Endothelial cell of umbilical vein (primary cell): ENCODE data around the gene FHIT. TPM values are rescaled to one million over a fixed set of nuclear protein-coding genes. Genes with fewer than 3 reads are reported as not detected.

ENCODE experiments used
- BruUV-seq: library from RNA; stranded (reverse); fragments of 400-500 nt; replicated peaks from 2 replicates; lab custom pipeline; 2021; lab: Mats Ljungman, UMichigan
- CTCF ChIA-PET: fragments of 300-600, 350-600 bp; sonication (Branson Sonifier 250); formaldehyde crosslinking; loops from one replicate; lab custom pipeline; 2021; ENCODE audit warnings: antibody characterized with exemption, inconsistent platforms; lab: Charles Lee
- POLR2A ChIA-PET: fragments of 300-600, 350-600 bp; sonication (Branson Sonifier 250); formaldehyde crosslinking; loops from one replicate; lab custom pipeline; 2021; ENCODE audit warnings: antibody characterized with exemption, inconsistent platforms; lab: Charles Lee
- DNase-seq: peaks from one replicate; pipeline ENCODE4 v3.0.0-alpha.2; 2011; ENCODE audit warnings: low read depth, low spot score
- FAIRE-seq: peaks from 2 replicates; lab custom pipeline; 2011; peaks lifted over from hg19 to GRCh38; lab: Jason Lieb, UNC
- H2AFZ ChIP-seq: 2 replicates; pipeline ENCODE4 v1.6.0; 2012; ENCODE audit warnings: low read depth, low read length, control low read depth, inconsistent platforms
- H3K27ac ChIP-seq: 2 replicates; pipeline ENCODE4 v1.5.1; 2011; ENCODE audit warnings: low read depth, mild to moderate bottlenecking, control low read depth, low read length, moderate library complexity; ENCODE audit not compliant: insufficient read depth
- H3K27me3 ChIP-seq, 2 experiments: 2 replicates each; pipeline versions ENCODE4 v1.6.0 to v1.6.1; 2011; ENCODE audit warnings: low read length in 2 of 2, mixed read lengths in 1 of 2; ENCODE audit not compliant: control insufficient read depth in 2 of 2, insufficient read depth in 2 of 2
- H3K36me3 ChIP-seq, 2 experiments: 2 replicates in 1 of 2; 3 replicates in 1 of 2; pipeline ENCODE4 v1.5.1; 2011; ENCODE audit warnings: low read length in 2 of 2, mild to moderate bottlenecking in 1 of 2, moderate library complexity in 1 of 2; ENCODE audit not compliant: control insufficient read depth in 2 of 2, insufficient read depth in 2 of 2; ENCODE audit errors: extremely low read depth in 1 of 2
- H3K4me1 ChIP-seq: 3 replicates; pipeline ENCODE4 v1.5.1; 2011; ENCODE audit warnings: mild to moderate bottlenecking, low read length; ENCODE audit not compliant: control insufficient read depth, insufficient read depth; ENCODE audit errors: extremely low read depth
- H3K4me2 ChIP-seq: 2 replicates; pipeline ENCODE4 v1.6.1; 2011; ENCODE audit warnings: low read length, control low read depth, mixed read lengths; ENCODE audit not compliant: insufficient read depth
- H3K4me3 ChIP-seq, 3 experiments: fragments of 200-600 bp in 1 of 3; sonication (generic), shearing (Covaris generic) in 1 of 3; replicated peaks in 1 of 3; 2 replicates each; pipeline ENCODE4 v1.5.1; 2011 to 2016; ENCODE audit warnings: control low read depth in 3 of 3, low read length in 3 of 3, mild to moderate bottlenecking in 2 of 3, inconsistent platforms in 1 of 3, low read depth in 1 of 3, moderate library complexity in 1 of 3; ENCODE audit not compliant: insufficient read depth in 1 of 3
- H3K79me2 ChIP-seq: 2 replicates; pipeline ENCODE4 v1.6.0; 2012; ENCODE audit warnings: low read length, inconsistent platforms; ENCODE audit not compliant: control insufficient read depth, insufficient read depth
- H3K9ac ChIP-seq: replicated peaks from 2 replicates; pipeline ENCODE3; 2011; ENCODE audit warnings: low read length, control low read depth; ENCODE audit not compliant: insufficient read depth; ENCODE audit errors: extremely low read depth
- H3K9me1 ChIP-seq: replicated peaks from 3 replicates; pipeline ENCODE4 v1.6.0; 2011; ENCODE audit warnings: mild to moderate bottlenecking, low read length; ENCODE audit not compliant: control insufficient read depth, insufficient read depth; ENCODE audit errors: extremely low read depth
- H3K9me3 ChIP-seq: replicated peaks from 2 replicates; pipeline ENCODE4 v1.5.1; 2012; ENCODE audit warnings: low read length, inconsistent platforms; ENCODE audit not compliant: control insufficient read depth, insufficient read depth
- H4K20me1 ChIP-seq: replicated peaks from 2 replicates; pipeline ENCODE3; 2011; ENCODE audit warnings: mild to moderate bottlenecking, low read length; ENCODE audit not compliant: control insufficient read depth, insufficient read depth; ENCODE audit errors: extremely low read depth
- CTCF ChIP-seq, 2 donors: IDR thresholded peaks; 1 replicate in 1 of 2; 2 replicates in 1 of 2; pipeline ENCODE4 v1.5.1; 2011; ENCODE audit warnings: low read length in 2 of 2, mild to moderate bottlenecking in 2 of 2, moderate library complexity in 2 of 2, control low read depth in 1 of 2, inconsistent platforms in 1 of 2, low read depth in 1 of 2; ENCODE audit not compliant: insufficient read depth in 1 of 2; ENCODE audit errors: extremely low read depth in 1 of 2
- EZH2 ChIP-seq: IDR thresholded peaks from 2 replicates; pipeline ENCODE4 v1.6.1; 2012; ENCODE audit warnings: borderline replicate concordance, low read depth, mild to moderate bottlenecking, moderate library complexity, low read length, inconsistent platforms; ENCODE audit not compliant: severe bottlenecking
- FOS ChIP-seq: IDR thresholded peaks from 2 replicates; pipeline ENCODE4 v1.6.1; 2011; ENCODE audit warnings: mild to moderate bottlenecking, low read length, moderate library complexity, borderline replicate concordance; ENCODE audit not compliant: insufficient read depth
- GATA2 ChIP-seq: IDR thresholded peaks from 2 replicates; pipeline ENCODE4 v1.7.0; 2011; ENCODE audit warnings: low read depth, mild to moderate bottlenecking, moderate library complexity, mixed read lengths, low read length; ENCODE audit not compliant: insufficient read length, insufficient read depth
- JUN ChIP-seq: IDR thresholded peaks from 2 replicates; pipeline ENCODE4 v1.6.1; 2011; ENCODE audit warnings: borderline replicate concordance, low read depth; ENCODE audit not compliant: insufficient read length, insufficient read depth
- MAX ChIP-seq: IDR thresholded peaks from 2 replicates; pipeline ENCODE4 v1.6.1; 2011; ENCODE audit not compliant: insufficient read depth, insufficient read length
- MYC ChIP-seq: IDR thresholded peaks from one replicate; pipeline ENCODE4 v1.6.1; 2011; ENCODE audit warnings: mild to moderate bottlenecking, low read depth, low read length
- POLR2A ChIP-seq: IDR thresholded peaks from 2 replicates; pipeline ENCODE4 v1.6.1; 2012; ENCODE audit warnings: low read depth, mild to moderate bottlenecking, control low read depth, low read length
- POLR2AphosphoS5 ChIP-seq: IDR thresholded peaks from 2 replicates; pipeline ENCODE4 v1.6.1; 2012; ENCODE audit warnings: low read depth, mild to moderate bottlenecking, control low read depth, low read length, moderate library complexity; ENCODE audit not compliant: insufficient read depth
- dilution Hi-C: fragments of 300-500 bp; cut with MboI; formaldehyde crosslinking; loops from one replicate; pipeline ENCODE4 v1.15.0; 2019; ENCODE audit warnings: low sequenced_read_pairs; ENCODE audit not compliant: extremely low pct_ligation_motif_present
- intact Hi-C: fragments of 100-400 bp; cut with micrococcal nuclease; formaldehyde crosslinking; loops from one replicate; pipeline ENCODE4 v1.10.0; 2022
- polyA plus RNA-seq, 4 experiments: library from polyadenylated mRNA; depleted of rRNA in 3 of 4; stranded (reverse) in 3 of 4; unstranded in 1 of 4; fragments of >200 nt; gene quantifications; 2 replicates each; pipeline versions ENCODE4 v1.2.1 to v1.2.3, GENCODE V29; 2011 to 2012; ENCODE audit warnings: missing spikeins in 1 of 4
- total RNA-seq: library from RNA; stranded (reverse); gene quantifications from 2 replicates; pipeline ENCODE4 v1.2.3, GENCODE V29; 2021

FHIT gene
- total and polyA plus RNA-seq, 2 donors (not counting 3 experiments of a cell fraction or from before 2014, with no cell fraction given) = 0.47 to 2.2 TPM

GRCh38 chr3:60383345-60383744, 867.9 kb downstream of the FHIT start:
- FAIRE-seq (no peak), DNase-seq (no peak)
- no peak overlapping the region for H3K9ac ChIP-seq
- H3K27me3 ChIP-seq = no peaks in the 10 kb centered on the region
- no peak for TF ChIP-seq FOS
- no peak for TF ChIP-seq POLR2A
- TF ChIP-seq CTCF (IDR thresholded peaks at IDR 0.05; ENCODE audit: extremely low read depth in 1 of 2, insufficient read depth in 1 of 2, low read depth in 1 of 2, low read length in 2 of 2) = no peak
- no peak for TF ChIP-seq EZH2
- no peak for TF ChIP-seq MAX
- no peak for TF ChIP-seq POLR2AphosphoS5
- no peak for TF ChIP-seq MYC
- TF ChIP-seq JUN = no peak
- TF ChIP-seq GATA2 = no peak
- no peak overlapping the region for H3K27ac ChIP-seq
- H3K36me3 ChIP-seq = no peaks in the 10 kb centered on the region
- no peaks in the 10 kb centered on the region for H3K79me2 ChIP-seq
- no peak overlapping the region for H3K4me3 ChIP-seq
- H2AFZ ChIP-seq = no peak overlapping the region
- BruUV-seq = no TSS peak
- intact Hi-C loops (no loop called here), dilution Hi-C loops (no loop called here)
- POLR2A ChIA-PET = no interaction called here
- H3K9me1 ChIP-seq = no peaks in the 10 kb centered on the region
- H3K9me3 ChIP-seq = no peaks in the 10 kb centered on the region
- no peaks in the 10 kb centered on the region for H3K4me1 ChIP-seq
- no peaks in the 10 kb centered on the region for H4K20me1 ChIP-seq
- H3K4me2 ChIP-seq = no peak overlapping the region
- CTCF ChIA-PET = no interaction called here
